Hypothalamus (tissue), 51 donors: ENCODE data around the gene NHLRC4.

Experiments used
- DNase-seq, 51 donors: peaks; one replicate each; lab custom pipeline; 2025; lab: John Stamatoyannopoulos, UW

Gene NHLRC4

GRCh38 chr16:563072-563644, 3.6 kb upstream of the NHLRC4 start:
- DNase-seq, result no peak

GRCh38 chr16:564690-565418, 2.0 kb upstream of the NHLRC4 start:
- DNase-seq, result no peak

- no peak for DNase-seq
Measured at GRCh38 chr16:565419-566330, 1.1 kb upstream of the NHLRC4 start.

- no peak for DNase-seq
Measured at GRCh38 chr16:567373-568256, 810 bp downstream of the NHLRC4 start.

GRCh38 chr16:568401-569258, 1.8 kb downstream of the NHLRC4 start:
- no peak for DNase-seq

GRCh38 chr16:569445-570254, 2.8 kb downstream of the NHLRC4 start, which contains the start of gene PIGQ:
Gene PIGQ (plus strand): TSS chr16:569968. CDS start chr16:574075, 4,107 bp downstream.
- peak in 47 of 51 donors; percentile 18 to 87 (median 54) for DNase-seq

GRCh38 chr16:572865-573650, 6.3 kb downstream of the NHLRC4 start:
- DNase-seq, result no peak

DNA sequence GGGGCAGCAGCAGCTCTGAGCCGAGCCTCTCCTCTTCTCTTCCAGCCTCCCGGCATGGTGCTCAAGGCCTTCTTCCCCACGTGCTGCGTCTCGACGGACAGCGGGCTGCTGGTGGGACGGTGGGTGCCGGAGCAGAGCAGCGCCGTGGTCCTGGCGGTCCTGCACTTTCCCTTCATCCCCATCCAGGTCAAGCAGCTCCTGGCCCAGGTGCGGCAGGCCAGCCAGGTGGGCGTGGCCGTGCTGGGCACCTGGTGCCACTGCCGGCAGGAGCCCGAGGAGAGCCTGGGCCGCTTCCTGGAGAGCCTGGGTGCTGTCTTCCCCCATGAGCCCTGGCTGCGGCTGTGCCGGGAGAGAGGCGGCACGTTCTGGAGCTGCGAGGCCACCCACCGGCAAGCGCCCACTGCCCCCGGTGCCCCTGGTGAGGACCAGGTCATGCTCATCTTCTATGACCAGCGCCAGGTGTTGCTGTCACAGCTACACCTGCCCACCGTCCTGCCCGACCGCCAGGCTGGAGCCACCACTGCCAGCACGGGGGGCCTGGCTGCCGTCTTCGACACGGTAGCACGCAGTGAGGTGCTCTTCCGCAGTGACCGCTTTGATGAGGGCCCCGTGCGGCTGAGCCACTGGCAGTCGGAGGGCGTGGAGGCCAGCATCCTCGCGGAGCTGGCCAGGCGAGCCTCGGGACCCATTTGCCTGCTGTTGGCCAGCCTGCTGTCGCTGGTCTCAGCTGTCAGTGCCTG, 7.4 kb downstream of the NHLRC4 start:
- no peak for DNase-seq

DNA sequence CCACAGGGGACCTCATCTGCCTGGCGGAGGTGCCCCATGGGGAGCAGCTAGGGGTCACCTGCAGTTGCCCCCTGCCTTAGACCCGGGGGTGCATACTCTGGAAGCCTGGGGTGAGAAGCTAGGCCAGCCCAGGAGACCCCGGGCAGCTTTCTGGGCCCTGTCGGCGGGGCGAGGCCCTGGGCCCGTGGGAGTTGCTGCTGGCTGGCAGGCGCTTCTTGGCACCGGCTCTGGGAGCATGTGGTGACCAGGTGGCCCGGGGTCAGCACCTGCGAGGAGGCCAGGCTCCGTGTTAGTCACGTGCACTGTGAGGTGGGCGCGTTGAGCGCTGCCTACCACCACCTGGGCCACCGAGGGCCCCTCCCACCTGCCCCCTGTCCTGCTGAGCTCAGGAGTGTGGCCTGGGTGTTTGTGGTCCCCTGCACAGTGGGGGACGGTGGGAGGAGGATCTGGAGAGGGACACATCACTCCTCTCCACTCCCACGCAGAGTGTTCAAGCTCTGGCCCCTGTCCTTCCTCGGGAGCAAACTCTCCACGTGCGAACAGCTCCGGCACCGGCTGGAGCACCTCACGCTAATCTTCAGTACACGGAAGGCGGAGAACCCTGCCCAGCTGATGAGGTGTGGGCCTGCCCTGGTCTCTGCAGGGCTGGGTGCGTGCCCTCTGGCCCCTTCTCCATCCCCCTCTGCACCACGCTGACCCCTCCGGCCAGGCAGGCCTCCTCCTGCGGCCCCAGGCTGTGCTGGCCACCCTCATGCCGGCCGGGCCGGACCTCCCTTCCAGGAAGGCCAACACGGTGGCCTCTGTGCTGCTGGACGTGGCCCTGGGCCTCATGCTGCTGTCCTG, 8.8 kb downstream of the NHLRC4 start:
- no peak for DNase-seq

GRCh38 chr16:576197-576822, 9.5 kb downstream of the NHLRC4 start:
- DNase-seq, result no peak

DNA sequence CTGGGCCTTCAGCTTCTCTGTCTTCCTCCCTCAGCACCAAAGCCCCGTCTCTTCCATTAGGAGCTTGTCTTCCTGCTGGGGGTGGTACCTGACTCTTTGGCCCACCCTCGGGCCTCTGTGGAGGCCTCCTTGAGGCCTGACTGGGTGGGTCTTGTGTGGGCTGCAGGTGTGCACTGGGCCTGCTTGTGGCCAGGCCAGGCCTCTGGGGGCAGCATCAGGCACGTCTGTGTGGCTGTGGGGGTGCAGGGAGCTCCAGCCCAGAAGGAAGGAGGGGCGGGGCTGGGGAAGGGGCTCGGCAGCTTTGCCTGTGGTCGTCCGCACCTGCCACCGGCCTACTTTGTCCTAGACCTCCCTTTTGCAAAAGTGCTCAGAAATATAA, 10.0 kb downstream of the NHLRC4 start:
- no peak for DNase-seq

- no peak for DNase-seq
Measured at GRCh38 chr16:577796-578195, 11.0 kb downstream of the NHLRC4 start.

- no peak for DNase-seq
Measured at GRCh38 chr16:578232-578869, 11.5 kb downstream of the NHLRC4 start.

GRCh38 chr16:578870-579405, 12.1 kb downstream of the NHLRC4 start:
- peak in 22 of 51 donors; percentile 4 to 66 (median 32) for DNase-seq
